ENCODE results near the gene CNNM2.

- no peak for TF ChIP-seq ZNF2 (tag by site-specific recombination; IDR thresholded peaks at IDR 0.05)
- TF ChIP-seq, protein P1, sequence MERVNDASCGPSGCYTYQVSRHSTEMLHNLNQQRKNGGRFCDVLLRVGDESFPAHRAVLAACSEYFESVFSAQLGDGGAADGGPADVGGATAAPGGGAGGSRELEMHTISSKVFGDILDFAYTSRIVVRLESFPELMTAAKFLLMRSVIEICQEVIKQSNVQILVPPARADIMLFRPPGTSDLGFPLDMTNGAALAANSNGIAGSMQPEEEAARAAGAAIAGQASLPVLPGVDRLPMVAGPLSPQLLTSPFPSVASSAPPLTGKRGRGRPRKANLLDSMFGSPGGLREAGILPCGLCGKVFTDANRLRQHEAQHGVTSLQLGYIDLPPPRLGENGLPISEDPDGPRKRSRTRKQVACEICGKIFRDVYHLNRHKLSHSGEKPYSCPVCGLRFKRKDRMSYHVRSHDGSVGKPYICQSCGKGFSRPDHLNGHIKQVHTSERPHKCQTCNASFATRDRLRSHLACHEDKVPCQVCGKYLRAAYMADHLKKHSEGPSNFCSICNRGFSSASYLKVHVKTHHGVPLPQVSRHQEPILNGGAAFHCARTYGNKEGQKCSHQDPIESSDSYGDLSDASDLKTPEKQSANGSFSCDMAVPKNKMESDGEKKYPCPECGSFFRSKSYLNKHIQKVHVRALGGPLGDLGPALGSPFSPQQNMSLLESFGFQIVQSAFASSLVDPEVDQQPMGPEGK (tag by site-specific recombination; IDR thresholded peaks at IDR 0.05): no peak
- TF ChIP-seq SALL2 (tag by site-specific recombination; IDR thresholded peaks at IDR 0.05; ENCODE audit: borderline replicate concordance): no peak
- TF ChIP-seq, protein P2, sequence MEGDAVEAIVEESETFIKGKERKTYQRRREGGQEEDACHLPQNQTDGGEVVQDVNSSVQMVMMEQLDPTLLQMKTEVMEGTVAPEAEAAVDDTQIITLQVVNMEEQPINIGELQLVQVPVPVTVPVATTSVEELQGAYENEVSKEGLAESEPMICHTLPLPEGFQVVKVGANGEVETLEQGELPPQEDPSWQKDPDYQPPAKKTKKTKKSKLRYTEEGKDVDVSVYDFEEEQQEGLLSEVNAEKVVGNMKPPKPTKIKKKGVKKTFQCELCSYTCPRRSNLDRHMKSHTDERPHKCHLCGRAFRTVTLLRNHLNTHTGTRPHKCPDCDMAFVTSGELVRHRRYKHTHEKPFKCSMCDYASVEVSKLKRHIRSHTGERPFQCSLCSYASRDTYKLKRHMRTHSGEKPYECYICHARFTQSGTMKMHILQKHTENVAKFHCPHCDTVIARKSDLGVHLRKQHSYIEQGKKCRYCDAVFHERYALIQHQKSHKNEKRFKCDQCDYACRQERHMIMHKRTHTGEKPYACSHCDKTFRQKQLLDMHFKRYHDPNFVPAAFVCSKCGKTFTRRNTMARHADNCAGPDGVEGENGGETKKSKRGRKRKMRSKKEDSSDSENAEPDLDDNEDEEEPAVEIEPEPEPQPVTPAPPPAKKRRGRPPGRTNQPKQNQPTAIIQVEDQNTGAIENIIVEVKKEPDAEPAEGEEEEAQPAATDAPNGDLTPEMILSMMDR (tag by site-specific recombination; IDR thresholded peaks at IDR 0.05): no peak
- no peak for TF ChIP-seq ZIC2 (tag by site-specific recombination; IDR thresholded peaks at IDR 0.05)
- no peak for TF ChIP-seq PRDM4 (tag by site-specific recombination; IDR thresholded peaks at IDR 0.05)
- no peak for TF ChIP-seq ZNF785 (tag by site-specific recombination; IDR thresholded peaks at IDR 0.05)
- no peak for TF ChIP-seq OVOL3 (tag by site-specific recombination; IDR thresholded peaks at IDR 0.05)
- no peak for TF ChIP-seq ZNF121 (tag by site-specific recombination; IDR thresholded peaks at IDR 0.05)
- no peak for TF ChIP-seq ZNF514 (tag by site-specific recombination; IDR thresholded peaks at IDR 0.05)
- TF ChIP-seq ZNF501 (tag by site-specific recombination; IDR thresholded peaks at IDR 0.05): no peak
- TF ChIP-seq TCF7L2 (IDR thresholded peaks at IDR 0.05; ENCODE audit: borderline replicate concordance, low read depth, low read length): no peak
- TF ChIP-seq ZNF112 (tag by site-specific recombination; IDR thresholded peaks at IDR 0.05): no peak
- TF ChIP-seq RBAK (tag by site-specific recombination; IDR thresholded peaks at IDR 0.05): no peak
Measured at GRCh38 chr10:103127241-103127640, 209.1 kb downstream of the CNNM2 start.

Data from HEK293 (cell line).